GM23338 (cell line): Measurements from ENCODE around the gene NSRP1. TPM values are rescaled to one million over a fixed set of nuclear protein-coding genes. Genes with fewer than 3 reads are reported as not detected.

ENCODE experiments used
- ATAC-seq: fragments of 200-7000 bp; cut with Tn5 transposase; 3 replicates; pipeline ENCODE4 v1.9.1; 2020
- DNase-seq: peaks from one replicate; pipeline ENCODE4 v3.0.0-alpha.2; 2015; ENCODE audit warnings: low spot score
- H2AFZ ChIP-seq: fragments of 200-600 bp; sonication (generic); 2 replicates; pipeline ENCODE4 v1.8.0; 2016; ENCODE audit warnings: antibody characterized with exemption, mild to moderate bottlenecking, moderate library complexity
- H3F3A ChIP-seq: fragments of 200-600 bp; sonication (generic); replicated peaks from 2 replicates; pipeline ENCODE4 v1.8.0; 2017; ENCODE audit warnings: antibody characterized with exemption, mixed run types, low read depth
- H3K27ac ChIP-seq: fragments of 200-600 bp; sonication (generic); 2 replicates; pipeline ENCODE4 v1.6.1; 2016; ENCODE audit warnings: low read depth
- H3K27me3 ChIP-seq: fragments of 200-600 bp; sonication (generic); 2 replicates; pipeline ENCODE4 v1.8.0; 2016; ENCODE audit warnings: mild to moderate bottlenecking, mixed run types, moderate library complexity; ENCODE audit not compliant: insufficient read depth
- H3K36me3 ChIP-seq: fragments of 200-600 bp; sonication (generic); 2 replicates; pipeline ENCODE4 v1.8.0; 2016; ENCODE audit warnings: mild to moderate bottlenecking; ENCODE audit not compliant: insufficient read depth
- H3K4me1 ChIP-seq: fragments of 200-600 bp; sonication (generic); 2 replicates; pipeline ENCODE4 v1.8.0; 2016; ENCODE audit warnings: mild to moderate bottlenecking, moderate library complexity; ENCODE audit not compliant: insufficient read depth
- H3K4me2 ChIP-seq: fragments of 200-600 bp; sonication (generic); 2 replicates; pipeline ENCODE4 v1.7.1; 2017; ENCODE audit warnings: mixed run types
- H3K4me3 ChIP-seq: fragments of 200-600 bp; sonication (generic); 2 replicates; pipeline ENCODE4 v1.6.1; 2016; ENCODE audit warnings: mixed run types
- H3K79me2 ChIP-seq: fragments of 200-600 bp; sonication (generic); replicated peaks from 2 replicates; pipeline ENCODE4 v1.8.0; 2017; ENCODE audit warnings: mild to moderate bottlenecking; ENCODE audit not compliant: insufficient read depth
- H3K9me2 ChIP-seq: fragments of 200-600 bp; sonication (generic); 2 replicates; pipeline ENCODE4 v1.8.0; 2017; ENCODE audit not compliant: insufficient read depth
- H4K20me1 ChIP-seq: fragments of 200-600 bp; sonication (generic); replicated peaks from 2 replicates; pipeline ENCODE4 v1.8.0; 2017; ENCODE audit warnings: mild to moderate bottlenecking; ENCODE audit not compliant: insufficient read depth
- H3K27ac Mint-ChIP-seq: 2 replicates; pipeline ENCODE4 v1.8.0; 2020; ENCODE audit warnings: inconsistent platforms, mild to moderate bottlenecking, moderate library complexity, mixed read lengths
- H3K27me3 Mint-ChIP-seq: 3 replicates; pipeline ENCODE4 v1.8.0; 2022; ENCODE audit warnings: low read depth, mild to moderate bottlenecking, moderate library complexity, mixed read lengths, inconsistent platforms; ENCODE audit not compliant: insufficient read depth, poor library complexity
- H3K36me3 Mint-ChIP-seq: 3 replicates; pipeline ENCODE4 v1.8.0; 2021; ENCODE audit warnings: low read depth, mild to moderate bottlenecking, inconsistent platforms, moderate library complexity, mixed read lengths
- H3K4me1 Mint-ChIP-seq: 3 replicates; pipeline ENCODE4 v1.8.0; 2020; ENCODE audit warnings: mild to moderate bottlenecking, inconsistent platforms, mixed read lengths
- H3K4me3 Mint-ChIP-seq: 3 replicates; pipeline ENCODE4 v1.8.0; 2021; ENCODE audit warnings: moderate library complexity, mild to moderate bottlenecking, inconsistent platforms, mixed read lengths
- H3K9me3 Mint-ChIP-seq: 3 replicates; pipeline ENCODE4 v1.8.0; 2020; ENCODE audit warnings: moderate library complexity, mild to moderate bottlenecking, inconsistent platforms, mixed read lengths
- CREB1 ChIP-seq: fragments of 250-450 bp; sonication (Bioruptor Pico); IDR thresholded peaks from 2 replicates; pipeline ENCODE4 v1.5.0; 2020; ENCODE audit warnings: low read depth, mild to moderate bottlenecking, moderate library complexity
- EZH2 ChIP-seq: fragments of 200-600 bp; sonication (generic); IDR thresholded peaks from one replicate; pipeline ENCODE4 v1.8.0; 2017; ENCODE audit warnings: antibody characterized with exemption, mild to moderate bottlenecking, low read depth; ENCODE audit not compliant: unreplicated experiment
- EZH2phosphoT487 ChIP-seq: fragments of 200-600 bp; sonication (generic); IDR thresholded peaks from one replicate; pipeline ENCODE4 v1.8.1; 2018; ENCODE audit warnings: antibody characterized with exemption; ENCODE audit not compliant: unreplicated experiment
- JUNB ChIP-seq: IDR thresholded peaks from one replicate; pipeline ENCODE4 v1.6.1; 2016; ENCODE audit warnings: antibody characterized with exemption; ENCODE audit not compliant: unreplicated experiment
- NANOG ChIP-seq: IDR thresholded peaks from 2 replicates; pipeline ENCODE4 v1.6.1; 2016; ENCODE audit warnings: antibody characterized with exemption, borderline replicate concordance
- POLR2AphosphoS5 ChIP-seq: IDR thresholded peaks from 2 replicates; pipeline ENCODE4 v1.6.1; 2016; ENCODE audit warnings: antibody characterized with exemption, low read depth
- STAT1 ChIP-seq: IDR thresholded peaks from one replicate; pipeline ENCODE4 v1.6.1; 2016; ENCODE audit warnings: antibody characterized with exemption; ENCODE audit not compliant: unreplicated experiment
- ZNF114 ChIP-seq: fragments of 250-450 bp; sonication (Bioruptor Pico); IDR thresholded peaks from 2 replicates; pipeline ENCODE4 v1.5.0; 2020; ENCODE audit warnings: mild to moderate bottlenecking, moderate library complexity
- ZNF331 ChIP-seq: fragments of 250-450 bp; sonication (Bioruptor Pico); IDR thresholded peaks from 2 replicates; pipeline ENCODE4 v1.5.0; 2020; ENCODE audit warnings: low read depth, mild to moderate bottlenecking, moderate library complexity
- polyA plus RNA-seq: library from polyadenylated mRNA; unstranded; fragments of >200 nt; fragmentation: Nextera tagmentation; extraction: Ambion mirVana; gene quantifications from 2 replicates; pipeline ENCODE4 v1.2.1, GENCODE V29; 2016
- total RNA-seq: library from RNA; depleted of rRNA; stranded (reverse); fragments of >200 nt; shearing (Covaris generic); gene quantifications from 2 replicates; pipeline ENCODE4 v1.2.3, GENCODE V29; 2014
- TF ChIP-seq, protein P1 (sequence below): IDR thresholded peaks from 2 replicates; pipeline ENCODE4 v1.6.1; 2016; ENCODE audit warnings: antibody characterized with exemption
- TF ChIP-seq, protein P2 (sequence below): fragments of 250-450 bp; sonication (Bioruptor Pico); IDR thresholded peaks from 2 replicates; pipeline ENCODE4 v1.5.0; 2020; ENCODE audit warnings: mild to moderate bottlenecking, moderate library complexity
- TF ChIP-seq, protein P3 (sequence below): IDR thresholded peaks from one replicate; pipeline ENCODE4 v1.6.1; 2018; ENCODE audit warnings: antibody characterized with exemption; ENCODE audit not compliant: unreplicated experiment
- TF ChIP-seq, protein P4 (sequence below), 2 experiments: fragments of 200-600 bp in 1 of 2; sonication (generic) in 1 of 2; conservative IDR thresholded peaks; 2 replicates each; pipeline versions ENCODE4 v1.5.1 to v1.6.1; 2016 to 2017; ENCODE audit warnings: antibody characterized with exemption in 2 of 2, low read depth in 2 of 2, mild to moderate bottlenecking in 2 of 2, moderate library complexity in 1 of 2

The NSRP1 gene
- total and polyA plus RNA-seq, 2 experiments from 2014 or later = 15.7 to 110 TPM

DNA sequence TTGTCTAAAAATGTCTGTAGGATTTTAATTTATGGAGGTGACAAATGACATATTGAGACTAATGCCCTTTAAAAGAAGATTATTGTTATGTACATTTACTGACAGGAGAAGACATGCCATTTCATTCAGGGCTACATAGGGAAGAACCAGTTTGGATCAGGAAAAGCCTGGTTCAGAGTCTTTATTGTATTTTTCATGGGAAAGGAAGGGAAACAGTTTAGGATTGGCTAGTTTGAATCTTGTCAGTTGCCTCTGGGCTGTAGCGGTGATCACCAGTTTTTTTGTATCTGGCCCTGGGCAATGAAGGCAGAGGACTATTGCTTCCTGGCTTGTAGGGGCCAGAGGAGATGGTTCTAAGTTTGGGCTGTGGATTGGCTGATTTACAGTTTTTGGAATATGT, 31.8 kb downstream of the NSRP1 start:
- Histone ChIP-seq H3K4me2 (no peak overlapping the region), H2AFZ (no peak overlapping the region), H3K27ac (no peak overlapping the region), H3K4me1 (peaks cover 4% of the 10 kb centered on the region; the same call in 1 of the 2 replicates), H4K20me1 (peaks cover 11% of the 10 kb centered on the region; the same call in 1 of the 2 replicates), H3K4me3 (no peak overlapping the region), H3K36me3 (no peaks in the 10 kb centered on the region), H3K9me2 (no peaks in the 10 kb centered on the region), H3K27me3 (no peaks in the 10 kb centered on the region), H3F3A (no peaks in the 10 kb centered on the region), H3K79me2 (peaks cover 34% of the 10 kb centered on the region)
- no peak for DNase-seq
- no peaks in the 10 kb centered on the region for H3K9me3 Mint-ChIP-seq
- H3K36me3 Mint-ChIP-seq = peaks cover 7% of the 10 kb centered on the region; the same call in 2 of the 3 replicates
- peaks cover 6% of the 10 kb centered on the region; the same call in 2 of the 3 replicates for H3K4me1 Mint-ChIP-seq
- H3K4me3 Mint-ChIP-seq = no peak overlapping the region
- no peak for ATAC-seq
- H3K27ac Mint-ChIP-seq = no peak overlapping the region
- TF ChIP-seq, protein P1, sequence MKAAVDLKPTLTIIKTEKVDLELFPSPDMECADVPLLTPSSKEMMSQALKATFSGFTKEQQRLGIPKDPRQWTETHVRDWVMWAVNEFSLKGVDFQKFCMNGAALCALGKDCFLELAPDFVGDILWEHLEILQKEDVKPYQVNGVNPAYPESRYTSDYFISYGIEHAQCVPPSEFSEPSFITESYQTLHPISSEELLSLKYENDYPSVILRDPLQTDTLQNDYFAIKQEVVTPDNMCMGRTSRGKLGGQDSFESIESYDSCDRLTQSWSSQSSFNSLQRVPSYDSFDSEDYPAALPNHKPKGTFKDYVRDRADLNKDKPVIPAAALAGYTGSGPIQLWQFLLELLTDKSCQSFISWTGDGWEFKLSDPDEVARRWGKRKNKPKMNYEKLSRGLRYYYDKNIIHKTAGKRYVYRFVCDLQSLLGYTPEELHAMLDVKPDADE = no peak
- no peak for TF ChIP-seq EZH2
- no peak for TF ChIP-seq NANOG
- TF ChIP-seq, protein P2, sequence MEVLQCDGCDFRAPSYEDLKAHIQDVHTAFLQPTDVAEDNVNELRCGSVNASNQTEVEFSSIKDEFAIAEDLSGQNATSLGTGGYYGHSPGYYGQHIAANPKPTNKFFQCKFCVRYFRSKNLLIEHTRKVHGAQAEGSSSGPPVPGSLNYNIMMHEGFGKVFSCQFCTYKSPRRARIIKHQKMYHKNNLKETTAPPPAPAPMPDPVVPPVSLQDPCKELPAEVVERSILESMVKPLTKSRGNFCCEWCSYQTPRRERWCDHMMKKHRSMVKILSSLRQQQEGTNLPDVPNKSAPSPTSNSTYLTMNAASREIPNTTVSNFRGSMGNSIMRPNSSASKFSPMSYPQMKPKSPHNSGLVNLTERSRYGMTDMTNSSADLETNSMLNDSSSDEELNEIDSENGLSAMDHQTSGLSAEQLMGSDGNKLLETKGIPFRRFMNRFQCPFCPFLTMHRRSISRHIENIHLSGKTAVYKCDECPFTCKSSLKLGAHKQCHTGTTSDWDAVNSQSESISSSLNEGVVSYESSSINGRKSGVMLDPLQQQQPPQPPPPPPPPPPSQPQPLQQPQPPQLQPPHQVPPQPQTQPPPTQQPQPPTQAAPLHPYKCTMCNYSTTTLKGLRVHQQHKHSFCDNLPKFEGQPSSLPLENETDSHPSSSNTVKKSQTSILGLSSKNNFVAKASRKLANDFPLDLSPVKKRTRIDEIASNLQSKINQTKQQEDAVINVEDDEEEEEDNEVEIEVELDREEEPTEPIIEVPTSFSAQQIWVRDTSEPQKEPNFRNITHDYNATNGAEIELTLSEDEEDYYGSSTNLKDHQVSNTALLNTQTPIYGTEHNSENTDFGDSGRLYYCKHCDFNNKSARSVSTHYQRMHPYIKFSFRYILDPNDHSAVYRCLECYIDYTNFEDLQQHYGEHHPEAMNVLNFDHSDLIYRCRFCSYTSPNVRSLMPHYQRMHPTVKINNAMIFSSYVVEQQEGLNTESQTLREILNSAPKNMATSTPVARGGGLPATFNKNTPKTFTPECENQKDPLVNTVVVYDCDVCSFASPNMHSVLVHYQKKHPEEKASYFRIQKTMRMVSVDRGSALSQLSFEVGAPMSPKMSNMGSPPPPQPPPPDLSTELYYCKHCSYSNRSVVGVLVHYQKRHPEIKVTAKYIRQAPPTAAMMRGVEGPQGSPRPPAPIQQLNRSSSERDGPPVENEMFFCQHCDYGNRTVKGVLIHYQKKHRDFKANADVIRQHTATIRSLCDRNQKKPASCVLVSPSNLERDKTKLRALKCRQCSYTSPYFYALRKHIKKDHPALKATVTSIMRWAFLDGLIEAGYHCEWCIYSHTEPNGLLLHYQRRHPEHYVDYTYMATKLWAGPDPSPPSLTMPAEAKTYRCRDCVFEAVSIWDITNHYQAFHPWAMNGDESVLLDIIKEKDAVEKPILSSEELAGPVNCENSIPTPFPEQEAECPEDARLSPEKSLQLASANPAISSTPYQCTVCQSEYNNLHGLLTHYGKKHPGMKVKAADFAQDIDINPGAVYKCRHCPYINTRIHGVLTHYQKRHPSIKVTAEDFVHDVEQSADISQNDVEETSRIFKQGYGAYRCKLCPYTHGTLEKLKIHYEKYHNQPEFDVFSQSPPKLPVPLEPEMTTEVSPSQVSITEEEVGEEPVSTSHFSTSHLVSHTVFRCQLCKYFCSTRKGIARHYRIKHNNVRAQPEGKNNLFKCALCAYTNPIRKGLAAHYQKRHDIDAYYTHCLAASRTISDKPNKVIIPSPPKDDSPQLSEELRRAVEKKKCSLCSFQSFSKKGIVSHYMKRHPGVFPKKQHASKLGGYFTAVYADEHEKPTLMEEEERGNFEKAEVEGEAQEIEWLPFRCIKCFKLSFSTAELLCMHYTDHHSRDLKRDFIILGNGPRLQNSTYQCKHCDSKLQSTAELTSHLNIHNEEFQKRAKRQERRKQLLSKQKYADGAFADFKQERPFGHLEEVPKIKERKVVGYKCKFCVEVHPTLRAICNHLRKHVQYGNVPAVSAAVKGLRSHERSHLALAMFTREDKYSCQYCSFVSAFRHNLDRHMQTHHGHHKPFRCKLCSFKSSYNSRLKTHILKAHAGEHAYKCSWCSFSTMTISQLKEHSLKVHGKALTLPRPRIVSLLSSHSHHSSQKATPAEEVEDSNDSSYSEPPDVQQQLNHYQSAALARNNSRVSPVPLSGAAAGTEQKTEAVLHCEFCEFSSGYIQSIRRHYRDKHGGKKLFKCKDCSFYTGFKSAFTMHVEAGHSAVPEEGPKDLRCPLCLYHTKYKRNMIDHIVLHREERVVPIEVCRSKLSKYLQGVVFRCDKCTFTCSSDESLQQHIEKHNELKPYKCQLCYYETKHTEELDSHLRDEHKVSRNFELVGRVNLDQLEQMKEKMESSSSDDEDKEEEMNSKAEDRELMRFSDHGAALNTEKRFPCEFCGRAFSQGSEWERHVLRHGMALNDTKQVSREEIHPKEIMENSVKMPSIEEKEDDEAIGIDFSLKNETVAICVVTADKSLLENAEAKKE (CRISPR knock-in tag) = no peak
- no peak for TF ChIP-seq ZNF331
- TF ChIP-seq, protein P3, sequence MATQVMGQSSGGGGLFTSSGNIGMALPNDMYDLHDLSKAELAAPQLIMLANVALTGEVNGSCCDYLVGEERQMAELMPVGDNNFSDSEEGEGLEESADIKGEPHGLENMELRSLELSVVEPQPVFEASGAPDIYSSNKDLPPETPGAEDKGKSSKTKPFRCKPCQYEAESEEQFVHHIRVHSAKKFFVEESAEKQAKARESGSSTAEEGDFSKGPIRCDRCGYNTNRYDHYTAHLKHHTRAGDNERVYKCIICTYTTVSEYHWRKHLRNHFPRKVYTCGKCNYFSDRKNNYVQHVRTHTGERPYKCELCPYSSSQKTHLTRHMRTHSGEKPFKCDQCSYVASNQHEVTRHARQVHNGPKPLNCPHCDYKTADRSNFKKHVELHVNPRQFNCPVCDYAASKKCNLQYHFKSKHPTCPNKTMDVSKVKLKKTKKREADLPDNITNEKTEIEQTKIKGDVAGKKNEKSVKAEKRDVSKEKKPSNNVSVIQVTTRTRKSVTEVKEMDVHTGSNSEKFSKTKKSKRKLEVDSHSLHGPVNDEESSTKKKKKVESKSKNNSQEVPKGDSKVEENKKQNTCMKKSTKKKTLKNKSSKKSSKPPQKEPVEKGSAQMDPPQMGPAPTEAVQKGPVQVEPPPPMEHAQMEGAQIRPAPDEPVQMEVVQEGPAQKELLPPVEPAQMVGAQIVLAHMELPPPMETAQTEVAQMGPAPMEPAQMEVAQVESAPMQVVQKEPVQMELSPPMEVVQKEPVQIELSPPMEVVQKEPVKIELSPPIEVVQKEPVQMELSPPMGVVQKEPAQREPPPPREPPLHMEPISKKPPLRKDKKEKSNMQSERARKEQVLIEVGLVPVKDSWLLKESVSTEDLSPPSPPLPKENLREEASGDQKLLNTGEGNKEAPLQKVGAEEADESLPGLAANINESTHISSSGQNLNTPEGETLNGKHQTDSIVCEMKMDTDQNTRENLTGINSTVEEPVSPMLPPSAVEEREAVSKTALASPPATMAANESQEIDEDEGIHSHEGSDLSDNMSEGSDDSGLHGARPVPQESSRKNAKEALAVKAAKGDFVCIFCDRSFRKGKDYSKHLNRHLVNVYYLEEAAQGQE = no peak
- TF ChIP-seq, protein P4, sequence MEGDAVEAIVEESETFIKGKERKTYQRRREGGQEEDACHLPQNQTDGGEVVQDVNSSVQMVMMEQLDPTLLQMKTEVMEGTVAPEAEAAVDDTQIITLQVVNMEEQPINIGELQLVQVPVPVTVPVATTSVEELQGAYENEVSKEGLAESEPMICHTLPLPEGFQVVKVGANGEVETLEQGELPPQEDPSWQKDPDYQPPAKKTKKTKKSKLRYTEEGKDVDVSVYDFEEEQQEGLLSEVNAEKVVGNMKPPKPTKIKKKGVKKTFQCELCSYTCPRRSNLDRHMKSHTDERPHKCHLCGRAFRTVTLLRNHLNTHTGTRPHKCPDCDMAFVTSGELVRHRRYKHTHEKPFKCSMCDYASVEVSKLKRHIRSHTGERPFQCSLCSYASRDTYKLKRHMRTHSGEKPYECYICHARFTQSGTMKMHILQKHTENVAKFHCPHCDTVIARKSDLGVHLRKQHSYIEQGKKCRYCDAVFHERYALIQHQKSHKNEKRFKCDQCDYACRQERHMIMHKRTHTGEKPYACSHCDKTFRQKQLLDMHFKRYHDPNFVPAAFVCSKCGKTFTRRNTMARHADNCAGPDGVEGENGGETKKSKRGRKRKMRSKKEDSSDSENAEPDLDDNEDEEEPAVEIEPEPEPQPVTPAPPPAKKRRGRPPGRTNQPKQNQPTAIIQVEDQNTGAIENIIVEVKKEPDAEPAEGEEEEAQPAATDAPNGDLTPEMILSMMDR (conservative IDR thresholded peaks at IDR 0.05; ENCODE audit: low read depth in 2 of 2) = no peak
- TF ChIP-seq EZH2phosphoT487 = no peak
- no peak for TF ChIP-seq POLR2AphosphoS5
- no peak for TF ChIP-seq CREB1 (CRISPR knock-in tag)
- TF ChIP-seq STAT1 = no peak
- no peak for TF ChIP-seq ZNF114
- no peak for TF ChIP-seq JUNB
- no peaks in the 10 kb centered on the region for H3K27me3 Mint-ChIP-seq
